Hepatocyte (in vitro differentiated cells): Measurements from ENCODE around the gene ATP6V0D1.

ENCODE experiments used
- EZH2 ChIP-seq: fragments of 200-600 bp; sonication (generic); IDR thresholded peaks from 2 replicates; pipeline ENCODE4 v1.6.1; 2016; ENCODE audit warnings: antibody characterized with exemption, mild to moderate bottlenecking, borderline replicate concordance
- TF ChIP-seq, protein P1 (sequence below): fragments of 200-600 bp; sonication (generic); IDR thresholded peaks from 2 replicates; pipeline ENCODE4 v1.5.1; 2016; ENCODE audit warnings: antibody characterized with exemption, mild to moderate bottlenecking; ENCODE audit not compliant: poor library complexity

GRCh38 chr16:67398546-67399217, 82.3 kb downstream of the ATP6V0D1 start:
- TF ChIP-seq EZH2, result no peak
- TF ChIP-seq, protein P1, sequence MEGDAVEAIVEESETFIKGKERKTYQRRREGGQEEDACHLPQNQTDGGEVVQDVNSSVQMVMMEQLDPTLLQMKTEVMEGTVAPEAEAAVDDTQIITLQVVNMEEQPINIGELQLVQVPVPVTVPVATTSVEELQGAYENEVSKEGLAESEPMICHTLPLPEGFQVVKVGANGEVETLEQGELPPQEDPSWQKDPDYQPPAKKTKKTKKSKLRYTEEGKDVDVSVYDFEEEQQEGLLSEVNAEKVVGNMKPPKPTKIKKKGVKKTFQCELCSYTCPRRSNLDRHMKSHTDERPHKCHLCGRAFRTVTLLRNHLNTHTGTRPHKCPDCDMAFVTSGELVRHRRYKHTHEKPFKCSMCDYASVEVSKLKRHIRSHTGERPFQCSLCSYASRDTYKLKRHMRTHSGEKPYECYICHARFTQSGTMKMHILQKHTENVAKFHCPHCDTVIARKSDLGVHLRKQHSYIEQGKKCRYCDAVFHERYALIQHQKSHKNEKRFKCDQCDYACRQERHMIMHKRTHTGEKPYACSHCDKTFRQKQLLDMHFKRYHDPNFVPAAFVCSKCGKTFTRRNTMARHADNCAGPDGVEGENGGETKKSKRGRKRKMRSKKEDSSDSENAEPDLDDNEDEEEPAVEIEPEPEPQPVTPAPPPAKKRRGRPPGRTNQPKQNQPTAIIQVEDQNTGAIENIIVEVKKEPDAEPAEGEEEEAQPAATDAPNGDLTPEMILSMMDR, result no peak
